Fibroblast of lung (primary cell): ENCODE measurements around the gene SMC4. TPM values are rescaled to one million over a fixed set of nuclear protein-coding genes. Genes with fewer than 3 reads are reported as not detected.
A peak's percentile ranks its signal among the peaks of the same experiment; 100 is the strongest.

ENCODE experiments used
- DNase-seq, 2 donors: peaks; one replicate each; pipeline versions ENCODE4 v3.0.0 to v3.0.0-alpha.2; 2010; ENCODE audit warnings: low read depth in 2 of 2
- H2AFZ ChIP-seq: 2 replicates; pipeline ENCODE4 v1.5.1; 2012; ENCODE audit warnings: low read length, control low read depth, inconsistent platforms
- H3K27ac ChIP-seq: 2 replicates; pipeline ENCODE4 v1.5.1; 2011; ENCODE audit warnings: low read length, control low read depth; ENCODE audit not compliant: insufficient read depth
- H3K27me3 ChIP-seq: 2 replicates; pipeline ENCODE4 v1.5.1; 2011; ENCODE audit warnings: mild to moderate bottlenecking, low read length; ENCODE audit not compliant: control insufficient read depth, insufficient read depth
- H3K36me3 ChIP-seq: 2 replicates; pipeline ENCODE4 v1.5.1; 2011; ENCODE audit warnings: low read length; ENCODE audit not compliant: control insufficient read depth, insufficient read depth
- H3K4me1 ChIP-seq: 2 replicates; pipeline ENCODE4 v1.5.1; 2011; ENCODE audit warnings: low read length; ENCODE audit not compliant: control insufficient read depth, insufficient read depth; ENCODE audit errors: extremely low read depth
- H3K4me2 ChIP-seq: 2 replicates; pipeline ENCODE4 v1.5.1; 2011; ENCODE audit warnings: low read length, control low read depth; ENCODE audit not compliant: insufficient read depth; ENCODE audit errors: extremely low read depth
- H3K4me3 ChIP-seq, 4 experiments: fragments of 200-600 bp in 1 of 4; sonication (generic) in 1 of 4; replicated peaks in 1 of 4; 2 replicates each; pipeline ENCODE4 v1.5.1; 2011 to 2016; ENCODE audit warnings: low read length in 4 of 4, low read depth in 3 of 4, mild to moderate bottlenecking in 3 of 4, control low read depth in 2 of 4, inconsistent platforms in 1 of 4, mixed read lengths in 1 of 4; ENCODE audit not compliant: insufficient read depth in 1 of 4; ENCODE audit errors: control extremely low read depth in 1 of 4
- H3K79me2 ChIP-seq: 2 replicates; pipeline ENCODE4 v1.5.1; 2012; ENCODE audit warnings: mild to moderate bottlenecking, low read length, inconsistent platforms; ENCODE audit not compliant: control insufficient read depth, insufficient read depth
- H3K9ac ChIP-seq: 2 replicates; pipeline ENCODE4 v1.5.1; 2011; ENCODE audit warnings: mild to moderate bottlenecking, low read length, control low read depth; ENCODE audit not compliant: insufficient read depth
- H3K9me3 ChIP-seq: 2 replicates; pipeline ENCODE4 v1.5.1; 2012; ENCODE audit warnings: low read depth, low read length; ENCODE audit not compliant: control insufficient read depth, insufficient read depth
- H4K20me1 ChIP-seq: 2 replicates; pipeline ENCODE4 v1.5.1; 2011; ENCODE audit warnings: low read length; ENCODE audit not compliant: control insufficient read depth, insufficient read depth; ENCODE audit errors: extremely low read depth
- CTCF ChIP-seq, 2 donors: IDR thresholded peaks in 1 of 2; conservative IDR thresholded peaks in 1 of 2; 1 replicate in 1 of 2; 2 replicates in 1 of 2; pipeline ENCODE4 v1.5.1; 2011 to 2012; ENCODE audit warnings: low read length in 2 of 2, control low read depth in 1 of 2, inconsistent platforms in 1 of 2, low read depth in 1 of 2, mild to moderate bottlenecking in 1 of 2
- EZH2 ChIP-seq: IDR thresholded peaks from 2 replicates; pipeline ENCODE4 v1.5.1; 2012; ENCODE audit warnings: low read length, control low read depth, mild to moderate bottlenecking; ENCODE audit errors: missing control alignments
- polyA plus RNA-seq, 2 donors: library from polyadenylated mRNA; depleted of rRNA in 1 of 2; stranded (reverse) in 1 of 2; unstranded in 1 of 2; fragments of >200 nt; gene quantifications; 2 replicates each; pipeline ENCODE4 v1.2.1, GENCODE V29; 2011 to 2012; ENCODE audit warnings: missing spikeins in 1 of 2
- total RNA-seq: library from RNA; depleted of rRNA; stranded (reverse); fragments of >200 nt; gene quantifications from 2 replicates; pipeline ENCODE4 v1.2.1, GENCODE V29; 2014

SMC4 gene
- total and polyA plus RNA-seq, 2 donors (not counting 1 experiment from before 2014, with no cell fraction given) = 34.7 to 48.4 TPM

GRCh38 chr3:160365869-160366522 lies 33.5 kb upstream of the SMC4 start:
- no peaks in the 10 kb centered on the region for H4K20me1 ChIP-seq
- no peak overlapping the region for H3K27ac ChIP-seq
- H3K27me3 ChIP-seq = no peaks in the 10 kb centered on the region
- H3K9ac ChIP-seq = no peak overlapping the region
- H3K4me3 ChIP-seq = no peak overlapping the region
- H2AFZ ChIP-seq = no peak overlapping the region
- no peaks in the 10 kb centered on the region for H3K4me1 ChIP-seq
- no peak for DNase-seq
- no peak overlapping the region for H3K4me2 ChIP-seq
- H3K79me2 ChIP-seq = no peaks in the 10 kb centered on the region
- H3K9me3 ChIP-seq = no peaks in the 10 kb centered on the region
- no peaks in the 10 kb centered on the region for H3K36me3 ChIP-seq
- no peak for TF ChIP-seq CTCF (conservative IDR thresholded peaks at IDR 0.05 in 1 of 2, IDR thresholded peaks at IDR 0.05 in 1 of 2; ENCODE audit: low read depth in 1 of 2, low read length in 2 of 2)
- TF ChIP-seq EZH2 = no peak

- H3K79me2 ChIP-seq = no peaks in the 10 kb centered on the region
- no peak overlapping the region for H3K4me2 ChIP-seq
- H3K27me3 ChIP-seq = no peaks in the 10 kb centered on the region
- no peaks in the 10 kb centered on the region for H3K9me3 ChIP-seq
- H3K27ac ChIP-seq = no peak overlapping the region
- no peaks in the 10 kb centered on the region for H3K36me3 ChIP-seq
- TF ChIP-seq CTCF (conservative IDR thresholded peaks at IDR 0.05 in 1 of 2, IDR thresholded peaks at IDR 0.05 in 1 of 2; ENCODE audit: low read depth in 1 of 2, low read length in 2 of 2) (no peak), EZH2 (no peak)
- no peak overlapping the region for H2AFZ ChIP-seq
- H4K20me1 ChIP-seq = no peaks in the 10 kb centered on the region
- no peak for DNase-seq
- no peak overlapping the region for H3K9ac ChIP-seq
- H3K4me3 ChIP-seq = no peak overlapping the region
- H3K4me1 ChIP-seq = peaks cover 9% of the 10 kb centered on the region
These were observed 30.6 kb upstream of the SMC4 start for GRCh38 chr3:160368804-160369203.

- H3K36me3 ChIP-seq = no peaks in the 10 kb centered on the region
- no peak overlapping the region for H2AFZ ChIP-seq
- H3K4me2 ChIP-seq = no peak overlapping the region
- H3K79me2 ChIP-seq = no peaks in the 10 kb centered on the region
- H3K9ac ChIP-seq = no peak overlapping the region
- H3K27me3 ChIP-seq = no peaks in the 10 kb centered on the region
- TF ChIP-seq CTCF (conservative IDR thresholded peaks at IDR 0.05 in 1 of 2, IDR thresholded peaks at IDR 0.05 in 1 of 2; ENCODE audit: low read depth in 1 of 2, low read length in 2 of 2) (no peak), EZH2 (no peak)
- peak in 1 of 2 donors; percentile 26 for DNase-seq
- no peaks in the 10 kb centered on the region for H4K20me1 ChIP-seq
- H3K9me3 ChIP-seq = no peaks in the 10 kb centered on the region
- H3K4me1 ChIP-seq = peaks cover 16% of the 10 kb centered on the region
- H3K27ac ChIP-seq = no peak overlapping the region
- no peak overlapping the region for H3K4me3 ChIP-seq
These were observed 29.7 kb upstream of the SMC4 start for GRCh38 chr3:160369784-160370183.
